Measurements from ENCODE around the gene PXN. TPM values are rescaled to one million over a fixed set of nuclear protein-coding genes. Genes with fewer than 3 reads are reported as not detected.
"Not testable (repeated sequence)": the region's sequence is repeated elsewhere in the genome, so short reads cannot be mapped to it uniquely, and the experiment has no call there.

PXN gene
- total RNA-seq, 1 donor from 2014 or later: 29.5 TPM

DNA sequence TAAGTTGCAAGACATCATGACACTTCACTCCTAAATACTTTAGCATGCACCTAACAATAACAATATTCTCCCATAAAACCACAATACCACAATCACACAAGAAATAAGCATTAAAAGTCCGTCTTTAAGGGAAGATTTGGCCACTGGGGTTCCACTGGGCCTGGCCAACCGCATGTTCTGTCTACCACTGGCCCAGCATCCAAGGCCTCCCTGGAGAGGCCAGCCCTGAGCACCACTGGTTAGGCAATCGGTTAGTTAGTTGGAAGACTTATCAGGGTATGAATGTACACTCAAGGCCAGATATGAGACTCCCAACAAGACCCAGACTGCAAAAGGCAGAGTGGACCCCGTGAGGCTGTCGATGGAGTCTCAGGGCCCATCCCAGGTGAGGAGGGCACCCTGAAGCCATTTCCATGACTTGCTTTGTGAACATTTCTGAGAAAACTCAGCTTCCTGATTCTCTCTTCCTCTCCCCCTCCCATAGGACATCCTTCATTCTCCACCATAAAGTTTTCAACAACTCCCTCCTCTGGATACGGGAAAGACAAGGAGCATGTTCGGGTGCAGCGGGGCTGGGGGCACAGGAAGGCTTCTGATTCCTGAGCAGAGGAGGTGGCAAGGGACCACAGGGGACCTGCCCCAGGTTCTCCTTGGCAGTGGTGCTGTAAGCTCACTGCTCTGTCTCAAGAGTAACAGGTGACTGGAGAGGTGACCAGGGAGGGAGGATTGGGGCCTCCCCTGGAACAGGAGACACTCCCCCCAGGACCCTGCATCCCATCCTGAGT, 5.9 kb downstream of the PXN start:
- FAIRE-seq (no peak), DNase-seq (ENCODE audit: low read depth) (no peak)
- TF ChIP-seq, protein P1, sequence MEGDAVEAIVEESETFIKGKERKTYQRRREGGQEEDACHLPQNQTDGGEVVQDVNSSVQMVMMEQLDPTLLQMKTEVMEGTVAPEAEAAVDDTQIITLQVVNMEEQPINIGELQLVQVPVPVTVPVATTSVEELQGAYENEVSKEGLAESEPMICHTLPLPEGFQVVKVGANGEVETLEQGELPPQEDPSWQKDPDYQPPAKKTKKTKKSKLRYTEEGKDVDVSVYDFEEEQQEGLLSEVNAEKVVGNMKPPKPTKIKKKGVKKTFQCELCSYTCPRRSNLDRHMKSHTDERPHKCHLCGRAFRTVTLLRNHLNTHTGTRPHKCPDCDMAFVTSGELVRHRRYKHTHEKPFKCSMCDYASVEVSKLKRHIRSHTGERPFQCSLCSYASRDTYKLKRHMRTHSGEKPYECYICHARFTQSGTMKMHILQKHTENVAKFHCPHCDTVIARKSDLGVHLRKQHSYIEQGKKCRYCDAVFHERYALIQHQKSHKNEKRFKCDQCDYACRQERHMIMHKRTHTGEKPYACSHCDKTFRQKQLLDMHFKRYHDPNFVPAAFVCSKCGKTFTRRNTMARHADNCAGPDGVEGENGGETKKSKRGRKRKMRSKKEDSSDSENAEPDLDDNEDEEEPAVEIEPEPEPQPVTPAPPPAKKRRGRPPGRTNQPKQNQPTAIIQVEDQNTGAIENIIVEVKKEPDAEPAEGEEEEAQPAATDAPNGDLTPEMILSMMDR (IDR thresholded peaks at IDR 0.05; ENCODE audit: insufficient read depth, low read length, severe bottlenecking): no peak
- no peaks in the 10 kb centered on the region for H3K27me3 ChIP-seq (ENCODE audit: control insufficient read depth, insufficient read depth, low read length)
- peaks cover 12% of the 10 kb centered on the region for H3K36me3 ChIP-seq (ENCODE audit: control insufficient read depth, insufficient read depth, low read length)
- H3K4me3 ChIP-seq (ENCODE audit: low read depth, low read length): no peak overlapping the region

DNA sequence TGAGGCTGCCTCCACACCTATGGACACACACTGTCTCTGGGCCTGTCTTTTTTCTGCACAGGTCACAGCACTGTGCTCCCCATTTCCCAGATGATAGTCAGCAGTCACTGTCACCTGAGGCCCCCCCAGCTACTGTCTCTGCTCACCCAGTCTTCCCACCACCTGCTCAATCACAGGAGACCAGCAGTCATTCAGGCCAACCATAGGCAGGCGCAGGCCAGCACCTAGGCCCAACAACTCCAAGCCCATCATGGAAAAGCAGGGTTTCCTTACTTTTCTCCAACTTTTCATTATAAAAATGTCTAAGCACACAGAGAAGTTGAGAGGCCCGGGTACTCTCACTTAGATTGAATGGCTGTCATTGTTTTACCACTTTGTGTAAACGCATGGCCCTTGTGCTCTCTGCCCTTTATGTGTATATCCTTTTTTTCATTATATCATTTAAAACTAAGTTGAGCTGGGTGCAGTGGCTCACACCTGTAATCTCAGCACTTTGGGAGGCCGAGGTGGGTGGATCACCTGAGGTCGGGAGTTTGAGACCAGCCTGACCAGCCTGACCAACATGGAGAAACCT, 7.1 kb downstream of the PXN start:
- TF ChIP-seq, protein P1 (IDR thresholded peaks at IDR 0.05; ENCODE audit: insufficient read depth, low read length, severe bottlenecking): no peak
- DNase-seq (ENCODE audit: low read depth) (no peak), FAIRE-seq (no peak)
- Histone ChIP-seq H3K36me3 (ENCODE audit: control insufficient read depth, insufficient read depth, low read length) (peaks cover 12% of the 10 kb centered on the region), H3K27me3 (ENCODE audit: control insufficient read depth, insufficient read depth, low read length) (no peaks in the 10 kb centered on the region), H3K4me3 (ENCODE audit: low read depth, low read length) (no peak overlapping the region)

DNA sequence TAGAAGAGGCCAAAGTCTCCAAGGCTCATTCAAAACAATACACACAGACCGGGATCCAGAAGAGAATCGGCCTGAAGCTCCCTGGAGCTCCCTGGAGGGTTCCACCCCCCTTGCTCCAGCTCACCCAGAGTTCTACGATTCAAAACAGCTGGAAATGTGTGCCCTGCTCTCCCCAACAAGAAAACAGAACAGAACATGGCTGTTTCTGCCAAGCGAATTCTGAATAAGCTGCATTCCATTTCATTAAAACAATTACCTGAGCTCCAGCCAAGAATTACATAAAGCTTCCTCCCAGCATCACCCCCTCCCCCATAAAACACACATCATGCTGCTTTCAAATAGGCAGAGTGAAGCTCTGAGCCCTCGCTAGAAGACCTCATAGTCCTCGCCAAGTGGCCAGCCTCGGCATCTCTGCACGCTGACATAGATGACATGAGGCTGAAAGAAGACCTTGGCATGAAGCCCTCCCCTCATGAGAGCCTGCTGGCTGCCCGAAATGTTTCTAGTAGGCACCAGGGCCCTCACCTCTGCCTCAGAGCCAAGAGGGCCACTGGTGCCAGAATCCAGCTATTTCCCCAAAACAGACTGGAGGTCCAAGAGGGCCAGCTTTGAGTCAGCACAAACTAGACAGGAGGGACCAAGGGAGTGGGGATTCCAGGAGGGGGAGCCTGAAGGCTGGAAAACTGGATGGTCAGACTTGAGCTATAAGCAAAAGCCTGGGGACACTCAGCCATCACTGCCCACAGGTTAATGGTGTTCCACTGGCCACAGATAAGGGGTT, 8.3 kb downstream of the PXN start:
- FAIRE-seq: no peak
- Histone ChIP-seq H3K27me3 (ENCODE audit: control insufficient read depth, insufficient read depth, low read length) (no peaks in the 10 kb centered on the region), H3K4me3 (ENCODE audit: low read depth, low read length) (no peak overlapping the region), H3K36me3 (ENCODE audit: control insufficient read depth, insufficient read depth, low read length) (peaks cover 11% of the 10 kb centered on the region)
- TF ChIP-seq, protein P1 (IDR thresholded peaks at IDR 0.05; ENCODE audit: insufficient read depth, low read length, severe bottlenecking): peak; percentile 8
- DNase-seq (ENCODE audit: low read depth): peak; percentile 80

DNA sequence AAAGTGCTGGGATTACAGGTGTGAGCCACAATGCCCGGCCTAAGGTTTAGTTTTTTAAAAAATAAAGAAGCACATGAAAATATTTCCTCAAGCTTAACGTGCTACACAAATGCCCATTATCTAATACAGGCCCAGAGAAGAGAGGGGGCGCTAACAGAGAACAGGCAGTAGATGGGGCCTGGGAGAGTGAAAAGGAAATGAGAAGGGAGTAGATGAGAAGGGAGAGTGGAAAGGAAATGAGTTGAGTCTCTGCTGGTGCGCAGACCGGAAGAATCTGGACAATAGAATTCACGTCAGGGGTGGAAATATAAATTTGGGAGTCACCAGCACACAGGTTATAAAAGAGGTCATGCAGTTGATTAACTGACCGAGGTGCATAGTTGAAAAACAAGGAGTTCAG, 10.7 kb downstream of the PXN start:
- TF ChIP-seq, protein P1 (IDR thresholded peaks at IDR 0.05; ENCODE audit: insufficient read depth, low read length, severe bottlenecking): no peak
- H3K27me3 ChIP-seq (ENCODE audit: control insufficient read depth, insufficient read depth, low read length): no peaks in the 10 kb centered on the region
- H3K36me3 ChIP-seq (ENCODE audit: control insufficient read depth, insufficient read depth, low read length): peaks cover 3% of the 10 kb centered on the region
- H3K4me3 ChIP-seq (ENCODE audit: low read depth, low read length): no peak overlapping the region
- FAIRE-seq (no peak), DNase-seq (ENCODE audit: low read depth) (no peak)

DNA sequence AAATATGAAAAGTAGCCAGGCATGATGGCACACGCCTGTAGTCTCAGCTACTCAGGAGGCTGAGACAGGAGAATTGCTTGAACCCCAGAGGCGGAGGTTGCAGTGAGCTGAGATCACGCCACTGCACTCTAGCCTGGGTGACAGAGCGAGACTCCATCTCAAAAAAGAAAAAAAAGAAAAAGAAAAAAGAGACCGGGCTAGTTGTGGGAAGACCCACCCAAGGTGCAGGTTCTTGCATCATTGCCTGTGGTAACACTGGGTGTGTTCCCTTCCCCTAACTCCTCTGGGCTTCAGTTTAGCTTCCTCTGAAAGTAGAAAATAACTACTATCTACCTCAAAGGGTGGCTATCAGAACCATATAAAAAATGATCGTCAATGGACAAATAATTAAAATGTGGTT, 12.2 kb downstream of the PXN start:
- H3K36me3 ChIP-seq (ENCODE audit: control insufficient read depth, insufficient read depth, low read length); DNase-seq (ENCODE audit: low read depth); H3K4me3 ChIP-seq (ENCODE audit: low read depth, low read length); H3K27me3 ChIP-seq (ENCODE audit: control insufficient read depth, insufficient read depth, low read length); FAIRE-seq: not testable (repeated sequence)
